Adipocyte (in vitro differentiated cells): Measurements from ENCODE around the gene OTOP2.

ENCODE experiments used
- DNase-seq: peaks from one replicate; pipeline ENCODE4 v3.0.0-alpha.2; 2015; ENCODE audit warnings: low read depth
- H3K27me3 ChIP-seq: replicated peaks from 2 replicates; pipeline ENCODE4 v1.7.0; 2013; ENCODE audit warnings: mild to moderate bottlenecking, low read length, moderate library complexity; ENCODE audit not compliant: control insufficient read depth, insufficient read depth
- H3K36me3 ChIP-seq: 2 replicates; pipeline ENCODE4 v1.7.0; 2013; ENCODE audit warnings: low read length, mild to moderate bottlenecking, moderate library complexity; ENCODE audit not compliant: control insufficient read depth, insufficient read depth, severe bottlenecking
- H3K4me1 ChIP-seq: 2 replicates; pipeline ENCODE4 v1.7.0; 2013; ENCODE audit warnings: mild to moderate bottlenecking, low read length, moderate library complexity; ENCODE audit not compliant: control insufficient read depth, insufficient read depth
- H3K4me3 ChIP-seq: 2 replicates; pipeline ENCODE4 v1.7.0; 2013; ENCODE audit warnings: mild to moderate bottlenecking, low read length, moderate library complexity
- H3K9ac ChIP-seq: 2 replicates; pipeline ENCODE4 v1.7.0; 2013; ENCODE audit warnings: mild to moderate bottlenecking, low read length, moderate library complexity
- H3K9me3 ChIP-seq: 2 replicates; pipeline ENCODE4 v1.7.0; 2013; ENCODE audit warnings: mild to moderate bottlenecking, low read length, moderate library complexity; ENCODE audit not compliant: control insufficient read depth

OTOP2 gene

GRCh38 chr17:74924250-74924948 lies at the start of gene OTOP2:
TSS of gene OTOP2 (plus strand) at chr17:74924273. CDS start at chr17:74924633, 360 bp downstream.
- no peak for DNase-seq

DNA sequence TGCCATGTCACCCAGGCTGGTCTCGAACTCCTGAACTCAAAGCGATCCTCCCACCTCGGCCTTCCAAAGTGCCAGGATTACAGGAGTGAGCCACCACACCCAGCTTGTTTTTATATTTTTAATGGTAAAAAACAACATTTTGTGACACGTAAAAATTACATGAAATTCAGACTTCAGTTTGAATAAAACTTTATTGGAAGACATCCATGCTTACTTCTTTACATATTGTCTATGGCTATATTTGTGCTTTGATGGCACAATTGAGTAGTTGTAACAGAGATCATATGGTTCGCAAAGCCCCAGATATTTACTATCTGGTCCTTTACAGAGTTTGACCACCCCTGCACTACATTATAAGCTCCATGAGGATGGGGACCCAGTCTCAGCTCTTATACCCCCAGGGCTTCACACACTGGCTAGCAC lies 49.4 kb upstream of the OTOP2 start:
- Histone ChIP-seq H3K9me3 (no peaks in the 10 kb centered on the region), H3K4me1 (peaks cover 24% of the 10 kb centered on the region), H3K27me3 (peaks cover 6% of the 10 kb centered on the region), H3K9ac (no peak overlapping the region), H3K4me3 (no peak overlapping the region), H3K36me3 (no peaks in the 10 kb centered on the region)
- DNase-seq, result no peak

More at GRCh38 chr17:74924250-74924948, at the start of gene OTOP2:
- Histone ChIP-seq H3K4me1 (no peaks in the 10 kb centered on the region), H3K9me3 (no peaks in the 10 kb centered on the region), H3K4me3 (no peak within 1 kb of the TSS), H3K9ac (no peak within 1 kb of the TSS), H3K27me3 (peaks cover 66% of the 10 kb centered on the region), H3K36me3 (no peaks in the 10 kb centered on the region)

DNA sequence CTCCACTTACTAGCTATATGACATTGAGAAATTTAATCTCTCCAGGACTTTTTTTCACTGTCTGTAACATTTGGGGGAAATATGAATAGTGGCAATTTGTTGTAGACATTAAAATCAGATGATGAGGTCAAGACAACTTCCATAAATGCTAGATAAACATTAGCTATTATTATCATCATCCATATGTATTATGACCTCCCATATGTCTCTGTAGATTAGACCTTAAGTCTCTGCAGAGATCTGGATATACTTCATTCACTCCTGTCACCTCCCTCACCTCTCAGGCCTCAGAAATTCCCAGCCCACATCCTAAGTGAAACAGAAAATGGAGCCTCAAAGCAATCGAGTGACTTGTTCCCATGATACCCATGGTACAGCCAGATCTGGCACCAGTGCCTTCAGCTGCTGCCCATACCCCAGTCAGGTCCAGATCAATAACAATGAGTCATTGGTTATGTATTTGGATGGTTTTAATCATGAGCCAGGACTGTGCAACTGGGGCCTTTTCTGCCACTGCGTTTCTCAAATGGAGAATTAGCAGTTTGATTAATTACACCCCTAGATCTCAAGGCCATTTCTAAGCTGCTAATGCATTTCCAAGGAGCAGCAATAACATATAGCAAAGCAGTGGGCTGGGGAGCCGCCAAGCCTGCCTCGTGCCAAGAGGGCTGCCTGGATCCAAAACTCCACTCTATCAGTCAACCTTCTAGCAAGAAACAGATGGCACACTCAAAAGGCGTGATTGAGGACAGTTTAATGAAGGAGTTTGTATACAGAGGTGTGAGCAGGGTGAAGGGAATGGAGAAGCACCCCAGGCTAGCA lies 48.7 kb upstream of the OTOP2 start:
- DNase-seq, result no peak
- peaks cover 24% of the 10 kb centered on the region for H3K4me1 ChIP-seq
- no peak overlapping the region for H3K9ac ChIP-seq

GRCh38 chr17:74875977-74876593 lies 48.0 kb upstream of the OTOP2 start:
- Histone ChIP-seq H3K9me3 (no peaks in the 10 kb centered on the region), H3K4me1 (peaks cover 18% of the 10 kb centered on the region), H3K27me3 (peaks cover 13% of the 10 kb centered on the region), H3K36me3 (no peaks in the 10 kb centered on the region), H3K9ac (no peak overlapping the region), H3K4me3 (no peak overlapping the region)
- no peak for DNase-seq

More for the DNA sequence above, 48.7 kb upstream of the OTOP2 start:
- no peak overlapping the region for H3K4me3 ChIP-seq
- H3K36me3 ChIP-seq, result no peaks in the 10 kb centered on the region
- no peaks in the 10 kb centered on the region for H3K9me3 ChIP-seq
- H3K27me3 ChIP-seq, result peaks cover 6% of the 10 kb centered on the region

DNA sequence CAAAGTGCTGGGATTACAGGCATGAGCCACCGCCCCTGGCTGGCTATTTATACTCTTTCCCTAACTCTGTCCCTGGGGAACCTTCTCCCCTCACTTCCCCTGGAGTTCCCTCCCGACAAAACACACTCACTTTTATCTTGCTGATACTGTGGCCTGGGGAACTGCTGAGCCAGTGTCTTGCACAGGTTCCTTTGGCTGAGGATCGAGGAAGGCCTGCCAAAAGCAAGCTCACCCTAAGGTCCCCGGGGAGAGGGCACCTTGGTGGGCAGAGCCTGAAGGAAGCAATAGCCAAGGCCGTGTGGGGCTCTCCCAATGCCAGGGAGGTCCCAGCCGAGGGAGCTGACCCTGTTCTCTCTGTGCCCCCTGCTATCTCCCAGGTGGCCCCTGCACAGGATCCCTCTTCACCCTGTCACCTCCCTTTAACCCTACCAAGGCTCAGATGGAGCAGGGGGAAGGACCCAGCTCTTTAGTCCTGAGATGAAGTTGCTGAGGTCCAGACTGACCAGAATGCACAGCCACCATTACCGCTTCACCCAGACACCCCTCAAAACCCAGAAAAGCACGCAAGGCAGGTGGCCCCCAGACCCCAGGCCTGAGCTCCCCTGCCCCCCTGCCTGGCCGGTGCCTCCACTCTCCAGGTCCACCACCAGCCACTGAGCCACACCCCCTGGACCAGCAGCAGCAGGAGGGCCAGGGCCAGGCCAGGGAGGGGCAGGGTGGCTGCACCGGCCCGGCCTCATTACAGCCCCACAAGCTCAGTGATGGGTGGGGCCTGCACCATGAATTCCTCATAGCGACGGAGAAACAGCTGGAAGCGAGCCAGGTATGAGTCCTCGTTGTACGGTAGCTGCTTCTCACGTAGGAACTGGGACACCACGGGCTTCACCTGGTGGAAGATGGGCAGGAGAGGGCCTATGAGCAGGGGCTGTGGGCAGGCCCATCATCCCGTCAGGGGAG lies 46.2 kb upstream of the OTOP2 start:
- H3K4me3 ChIP-seq, result no peak overlapping the region
- no peaks in the 10 kb centered on the region for H3K9me3 ChIP-seq
- no peak for DNase-seq
- peaks cover 5% of the 10 kb centered on the region for H3K4me1 ChIP-seq
- H3K36me3 ChIP-seq, result no peaks in the 10 kb centered on the region
- peaks cover 22% of the 10 kb centered on the region for H3K27me3 ChIP-seq
- no peak overlapping the region for H3K9ac ChIP-seq

GRCh38 chr17:74878658-74879057 lies 45.4 kb upstream of the OTOP2 start:
- no peak overlapping the region for H3K4me3 ChIP-seq
- no peaks in the 10 kb centered on the region for H3K36me3 ChIP-seq
- H3K27me3 ChIP-seq, result peaks cover 25% of the 10 kb centered on the region
- DNase-seq, result no peak
- no peak overlapping the region for H3K9ac ChIP-seq
- peaks cover 5% of the 10 kb centered on the region for H3K4me1 ChIP-seq
- H3K9me3 ChIP-seq, result no peaks in the 10 kb centered on the region

GRCh38 chr17:74879308-74879707 lies 44.8 kb upstream of the OTOP2 start:
- peaks cover 25% of the 10 kb centered on the region for H3K27me3 ChIP-seq
- DNase-seq, result no peak
- no peak overlapping the region for H3K9ac ChIP-seq
- H3K9me3 ChIP-seq, result no peaks in the 10 kb centered on the region
- H3K4me1 ChIP-seq, result no peaks in the 10 kb centered on the region
- H3K36me3 ChIP-seq, result no peaks in the 10 kb centered on the region
- H3K4me3 ChIP-seq, result no peak overlapping the region

- no peaks in the 10 kb centered on the region for H3K9me3 ChIP-seq
- DNase-seq, result no peak
- H3K9ac ChIP-seq, result no peak overlapping the region
- H3K4me1 ChIP-seq, result no peaks in the 10 kb centered on the region
- H3K27me3 ChIP-seq, result peaks cover 35% of the 10 kb centered on the region
- no peaks in the 10 kb centered on the region for H3K36me3 ChIP-seq
- no peak overlapping the region for H3K4me3 ChIP-seq
Observed at GRCh38 chr17:74881073-74881472, 43.0 kb upstream of the OTOP2 start.

GRCh38 chr17:74882517-74883240 lies 41.4 kb upstream of the OTOP2 start:
- no peaks in the 10 kb centered on the region for H3K9me3 ChIP-seq
- no peak overlapping the region for H3K4me3 ChIP-seq
- H3K9ac ChIP-seq, result no peak overlapping the region
- no peak for DNase-seq
- H3K27me3 ChIP-seq, result peaks cover 41% of the 10 kb centered on the region
- H3K36me3 ChIP-seq, result no peaks in the 10 kb centered on the region
- no peaks in the 10 kb centered on the region for H3K4me1 ChIP-seq

- Histone ChIP-seq H3K36me3 (no peaks in the 10 kb centered on the region), H3K27me3 (peaks cover 44% of the 10 kb centered on the region), H3K9ac (no peak overlapping the region), H3K4me3 (no peak overlapping the region), H3K4me1 (no peaks in the 10 kb centered on the region), H3K9me3 (no peaks in the 10 kb centered on the region)
- no peak for DNase-seq
Observed at GRCh38 chr17:74883241-74883745, 40.8 kb upstream of the OTOP2 start.
